ENCODE results near the gene COMMD10.

- TF ChIP-seq, protein P1, sequence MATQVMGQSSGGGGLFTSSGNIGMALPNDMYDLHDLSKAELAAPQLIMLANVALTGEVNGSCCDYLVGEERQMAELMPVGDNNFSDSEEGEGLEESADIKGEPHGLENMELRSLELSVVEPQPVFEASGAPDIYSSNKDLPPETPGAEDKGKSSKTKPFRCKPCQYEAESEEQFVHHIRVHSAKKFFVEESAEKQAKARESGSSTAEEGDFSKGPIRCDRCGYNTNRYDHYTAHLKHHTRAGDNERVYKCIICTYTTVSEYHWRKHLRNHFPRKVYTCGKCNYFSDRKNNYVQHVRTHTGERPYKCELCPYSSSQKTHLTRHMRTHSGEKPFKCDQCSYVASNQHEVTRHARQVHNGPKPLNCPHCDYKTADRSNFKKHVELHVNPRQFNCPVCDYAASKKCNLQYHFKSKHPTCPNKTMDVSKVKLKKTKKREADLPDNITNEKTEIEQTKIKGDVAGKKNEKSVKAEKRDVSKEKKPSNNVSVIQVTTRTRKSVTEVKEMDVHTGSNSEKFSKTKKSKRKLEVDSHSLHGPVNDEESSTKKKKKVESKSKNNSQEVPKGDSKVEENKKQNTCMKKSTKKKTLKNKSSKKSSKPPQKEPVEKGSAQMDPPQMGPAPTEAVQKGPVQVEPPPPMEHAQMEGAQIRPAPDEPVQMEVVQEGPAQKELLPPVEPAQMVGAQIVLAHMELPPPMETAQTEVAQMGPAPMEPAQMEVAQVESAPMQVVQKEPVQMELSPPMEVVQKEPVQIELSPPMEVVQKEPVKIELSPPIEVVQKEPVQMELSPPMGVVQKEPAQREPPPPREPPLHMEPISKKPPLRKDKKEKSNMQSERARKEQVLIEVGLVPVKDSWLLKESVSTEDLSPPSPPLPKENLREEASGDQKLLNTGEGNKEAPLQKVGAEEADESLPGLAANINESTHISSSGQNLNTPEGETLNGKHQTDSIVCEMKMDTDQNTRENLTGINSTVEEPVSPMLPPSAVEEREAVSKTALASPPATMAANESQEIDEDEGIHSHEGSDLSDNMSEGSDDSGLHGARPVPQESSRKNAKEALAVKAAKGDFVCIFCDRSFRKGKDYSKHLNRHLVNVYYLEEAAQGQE (IDR thresholded peaks at IDR 0.05; ENCODE audit: borderline replicate concordance) = no peak
- TF ChIP-seq POLR2AphosphoS5 (IDR thresholded peaks at IDR 0.05) (no peak), CTCF (IDR thresholded peaks at IDR 0.05; ENCODE audit: poor library complexity, severe bottlenecking) (no peak), TAF1 (IDR thresholded peaks at IDR 0.05; ENCODE audit: low read depth) (no peak), MXI1 (conservative IDR thresholded peaks at IDR 0.05; ENCODE audit: poor library complexity, severe bottlenecking) (no peak), EZH2 (IDR thresholded peaks at IDR 0.05; ENCODE audit: borderline replicate concordance, insufficient read depth, low read length, poor library complexity, severe bottlenecking) (no peak), RAD21 (conservative IDR thresholded peaks at IDR 0.05) (no peak), SMC3 (conservative IDR thresholded peaks at IDR 0.05; ENCODE audit: poor library complexity) (no peak)
Observed at GRCh38 chr5:116153687-116154174, 68.9 kb downstream of the COMMD10 start.

All from neural cell (in vitro differentiated cells).